ENCODE data around the gene WRAP73. TPM values are rescaled to one million over a fixed set of nuclear protein-coding genes. Genes with fewer than 3 reads are reported as not detected.

WRAP73 gene
- total RNA-seq, 1 donor from 2014 or later, result 30.1 TPM

GRCh38 chr1:3596663-3597598 lies 53.0 kb downstream of the WRAP73 start:
- TF ChIP-seq CTCF (IDR thresholded peaks at IDR 0.05), result no peak
- ChIA-PET CTCF (no interaction called here), POLR2A (no interaction called here)
- DNase-seq, result no peak
- peaks cover 22% of the 10 kb centered on the region for H3K4me1 Mint-ChIP-seq
- intact Hi-C loops (cut with micrococcal nuclease), result no loop called here
- H3K36me3 Mint-ChIP-seq (ENCODE audit: low read depth), result no peaks in the 10 kb centered on the region
- H3K9me3 Mint-ChIP-seq, result no peaks in the 10 kb centered on the region
- H3K27ac Mint-ChIP-seq, result no peak overlapping the region
- H3K27me3 Mint-ChIP-seq, result peaks cover 2% of the 10 kb centered on the region
- peak overlapping the region; percentile 82 for H3K4me3 Mint-ChIP-seq
- ATAC-seq (ENCODE audit: low read depth), result peak; percentile 18

- Mint-ChIP-seq H3K4me1 (peaks cover 22% of the 10 kb centered on the region), H3K4me3 (no peak overlapping the region), H3K36me3 (ENCODE audit: low read depth) (no peaks in the 10 kb centered on the region), H3K9me3 (no peaks in the 10 kb centered on the region), H3K27me3 (peaks cover 2% of the 10 kb centered on the region), H3K27ac (no peak overlapping the region)
- no peak for TF ChIP-seq CTCF (IDR thresholded peaks at IDR 0.05)
- ATAC-seq (ENCODE audit: low read depth) (no peak), DNase-seq (no peak)
- ChIA-PET POLR2A (no interaction called here), CTCF (no interaction called here)
- intact Hi-C loops (cut with micrococcal nuclease), result no loop called here
Observed at GRCh38 chr1:3595949-3596348, 54.0 kb downstream of the WRAP73 start.

DNA sequence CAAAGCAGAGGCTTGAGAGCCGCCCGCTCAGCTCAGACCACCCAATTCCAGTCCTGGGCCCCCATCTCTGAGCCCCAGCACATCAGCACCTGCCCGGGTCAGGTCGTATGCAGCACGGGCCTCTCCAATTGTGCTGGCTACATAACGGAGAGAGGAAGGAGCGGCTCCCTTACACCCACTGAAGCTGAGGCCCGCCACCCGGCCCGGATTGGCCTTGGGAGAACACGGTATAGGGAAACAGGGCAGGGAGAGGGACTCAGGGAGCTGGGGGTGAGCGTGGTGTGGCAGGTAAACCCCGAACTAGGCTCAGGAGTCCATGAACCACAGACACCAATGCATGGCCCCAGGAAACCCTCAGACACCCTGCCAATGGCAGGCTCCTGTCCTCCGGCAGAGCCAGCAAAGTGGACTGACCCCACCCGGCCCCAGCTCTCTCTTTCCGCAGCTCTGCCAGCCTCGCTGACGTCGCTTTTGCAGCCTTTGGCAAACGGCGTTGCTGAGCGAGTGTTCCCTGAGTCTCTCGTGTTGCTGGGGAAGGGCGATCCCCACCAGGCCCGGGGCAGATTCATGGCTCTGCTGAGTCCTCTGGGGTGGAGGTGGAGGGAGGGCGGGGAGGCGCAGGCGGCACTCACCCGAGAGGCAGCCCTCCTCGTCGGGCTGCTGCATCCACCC lies 55.1 kb downstream of the WRAP73 start:
- ChIA-PET CTCF (no interaction called here), POLR2A (no interaction called here)
- peaks cover 22% of the 10 kb centered on the region for H3K4me1 Mint-ChIP-seq
- DNase-seq (no peak), ATAC-seq (ENCODE audit: low read depth) (no peak)
- H3K27ac Mint-ChIP-seq, result no peak overlapping the region
- intact Hi-C loops (cut with micrococcal nuclease), result no loop called here
- H3K27me3 Mint-ChIP-seq, result peaks cover 2% of the 10 kb centered on the region
- no peaks in the 10 kb centered on the region for H3K36me3 Mint-ChIP-seq (ENCODE audit: low read depth)
- no peak overlapping the region for H3K4me3 Mint-ChIP-seq
- no peak for TF ChIP-seq CTCF (IDR thresholded peaks at IDR 0.05)
- no peaks in the 10 kb centered on the region for H3K9me3 Mint-ChIP-seq

GRCh38 chr1:3593745-3594144 lies 56.2 kb downstream of the WRAP73 start:
- DNase-seq, result no peak
- intact Hi-C loops (cut with micrococcal nuclease), result no loop called here
- ChIA-PET CTCF (no interaction called here), POLR2A (interaction anchor here (0.6 kb wide), 1 partner anchor 261 kb away, joined by 4 read pairs; no protein-coding TSS in a partner anchor)
- no peak overlapping the region for H3K4me3 Mint-ChIP-seq
- no peak overlapping the region for H3K27ac Mint-ChIP-seq
- H3K36me3 Mint-ChIP-seq (ENCODE audit: low read depth), result no peaks in the 10 kb centered on the region
- ATAC-seq (ENCODE audit: low read depth), result no peak
- H3K4me1 Mint-ChIP-seq, result peaks cover 22% of the 10 kb centered on the region
- TF ChIP-seq CTCF (IDR thresholded peaks at IDR 0.05), result no peak
- no peaks in the 10 kb centered on the region for H3K9me3 Mint-ChIP-seq
- H3K27me3 Mint-ChIP-seq, result peaks cover 2% of the 10 kb centered on the region

DNA sequence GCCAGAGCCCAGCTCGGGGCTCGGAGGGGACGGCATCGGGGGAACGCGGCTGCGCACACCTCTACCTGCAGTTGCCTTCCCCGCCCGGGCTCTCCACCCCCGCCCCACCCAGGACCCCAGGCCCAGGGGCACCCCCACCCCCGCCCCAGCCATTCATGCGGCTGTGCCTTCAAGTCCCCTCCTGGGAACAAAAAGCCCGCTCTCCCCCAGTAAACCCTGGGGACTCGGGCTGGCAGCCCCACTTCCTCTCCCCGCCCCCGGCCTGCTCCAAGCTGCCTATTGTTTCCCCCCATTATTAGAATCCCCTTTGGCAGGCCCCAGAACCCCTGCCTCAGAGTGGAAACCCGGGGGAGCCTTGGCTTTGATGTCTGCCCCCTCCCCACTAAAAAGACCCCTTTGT lies 56.6 kb downstream of the WRAP73 start:
- intact Hi-C loops (cut with micrococcal nuclease), result no loop called here
- Mint-ChIP-seq H3K4me3 (no peak overlapping the region), H3K27me3 (peaks cover 2% of the 10 kb centered on the region), H3K9me3 (no peaks in the 10 kb centered on the region), H3K4me1 (peaks cover 20% of the 10 kb centered on the region), H3K36me3 (ENCODE audit: low read depth) (no peaks in the 10 kb centered on the region), H3K27ac (no peak overlapping the region)
- ChIA-PET POLR2A (interaction anchor here (0.6 kb wide), 1 partner anchor 262 kb away, joined by 4 read pairs; no protein-coding TSS in a partner anchor), CTCF (no interaction called here)
- ATAC-seq (ENCODE audit: low read depth) (peak; percentile 30), DNase-seq (no peak)
- no peak for TF ChIP-seq CTCF (IDR thresholded peaks at IDR 0.05)

All from activated B cell treated with CpG ODN at 0.5 μM for 24 hours (primary cell).